ENCODE measurements around the gene COPS9.

COPS9 gene

GRCh38 chr2:240151477-240152031 lies 15.4 kb upstream of the COPS9 start:
- in situ Hi-C loops (cut with HindIII; ENCODE audit: low sequenced_read_pairs), result no loop called here

DNA sequence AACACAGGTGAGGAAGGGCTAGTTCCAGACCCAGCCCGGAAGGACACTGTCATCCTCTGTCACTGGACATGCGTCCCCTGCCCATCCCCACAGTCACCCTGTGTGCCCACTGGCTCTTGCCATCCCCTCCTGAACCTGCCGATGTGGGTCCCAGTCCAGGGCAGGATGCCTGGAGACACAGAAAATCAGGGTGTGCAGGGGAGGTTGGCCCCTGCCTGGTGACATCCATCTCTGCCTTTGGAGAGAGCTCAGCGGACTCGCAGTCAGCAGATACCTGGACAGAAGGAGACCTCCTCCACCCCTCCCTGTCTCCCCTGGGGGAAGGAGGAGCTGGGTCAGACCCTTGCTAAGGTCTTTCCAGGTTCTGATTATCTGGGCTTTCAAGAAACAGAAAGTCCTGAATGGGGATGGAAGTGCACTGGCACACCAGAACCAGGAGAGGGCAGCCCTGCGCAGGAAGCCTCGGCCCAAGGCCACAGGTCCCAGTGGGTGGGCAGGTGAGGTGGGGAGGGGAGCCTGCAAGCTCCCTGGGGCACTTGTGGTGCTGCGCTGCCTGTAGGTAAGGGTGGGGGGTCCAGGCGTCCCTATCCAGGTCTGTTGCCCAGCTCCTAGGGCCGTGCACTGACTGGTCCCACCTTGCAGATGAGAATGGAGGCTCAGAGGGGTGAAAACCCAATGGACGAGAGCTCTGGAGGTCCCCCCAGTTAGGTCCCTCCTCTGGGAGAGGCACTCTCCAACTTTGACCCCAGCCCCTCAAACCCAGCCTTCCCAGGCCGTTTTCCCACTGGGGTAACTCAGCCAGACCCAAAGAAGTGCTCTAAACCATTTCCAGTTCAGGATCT lies 14.1 kb upstream of the COPS9 start:
- in situ Hi-C loops (cut with HindIII; ENCODE audit: low sequenced_read_pairs), result no loop called here

DNA sequence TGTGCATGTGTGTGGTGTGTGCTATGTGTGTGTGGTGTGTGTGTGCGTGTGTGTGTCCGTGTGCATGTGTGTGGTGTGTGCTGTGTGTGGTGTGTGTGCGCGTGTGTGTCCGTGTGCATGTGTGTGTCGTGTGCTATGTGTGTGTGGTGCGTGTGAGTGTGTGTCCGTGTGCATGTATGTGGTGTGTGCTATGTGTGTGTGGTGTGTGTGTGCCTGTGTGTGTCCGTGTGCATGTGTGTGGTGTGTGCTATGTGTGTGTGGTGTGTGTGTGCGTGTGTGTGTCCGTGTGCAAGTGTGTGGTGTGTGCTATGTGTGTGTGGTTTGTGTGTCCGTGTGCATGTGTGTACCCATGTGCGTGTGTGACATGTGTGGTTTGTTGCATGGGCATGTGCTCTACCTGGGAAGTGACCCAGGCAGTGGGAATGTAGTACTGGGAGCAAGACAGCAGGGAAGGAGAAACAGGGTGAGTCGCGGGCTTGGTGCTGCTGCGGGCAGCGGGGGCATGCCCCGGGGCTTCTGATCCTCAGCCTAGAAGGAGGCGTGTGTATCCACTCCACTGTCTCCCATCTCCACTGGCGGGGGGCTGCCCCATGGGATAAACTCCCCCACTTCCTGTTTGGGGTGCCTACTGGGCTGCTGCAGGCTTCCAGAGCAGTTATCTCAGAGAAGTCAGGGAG lies 11.9 kb upstream of the COPS9 start:
- in situ Hi-C loops (cut with HindIII; ENCODE audit: low sequenced_read_pairs), result no loop called here

GRCh38 chr2:240147382-240147781 lies 11.3 kb upstream of the COPS9 start:
- in situ Hi-C loops (cut with HindIII; ENCODE audit: low sequenced_read_pairs), result no loop called here

GRCh38 chr2:240146627-240147278 lies 10.6 kb upstream of the COPS9 start:
- in situ Hi-C loops (cut with HindIII; ENCODE audit: low sequenced_read_pairs), result no loop called here

DNA sequence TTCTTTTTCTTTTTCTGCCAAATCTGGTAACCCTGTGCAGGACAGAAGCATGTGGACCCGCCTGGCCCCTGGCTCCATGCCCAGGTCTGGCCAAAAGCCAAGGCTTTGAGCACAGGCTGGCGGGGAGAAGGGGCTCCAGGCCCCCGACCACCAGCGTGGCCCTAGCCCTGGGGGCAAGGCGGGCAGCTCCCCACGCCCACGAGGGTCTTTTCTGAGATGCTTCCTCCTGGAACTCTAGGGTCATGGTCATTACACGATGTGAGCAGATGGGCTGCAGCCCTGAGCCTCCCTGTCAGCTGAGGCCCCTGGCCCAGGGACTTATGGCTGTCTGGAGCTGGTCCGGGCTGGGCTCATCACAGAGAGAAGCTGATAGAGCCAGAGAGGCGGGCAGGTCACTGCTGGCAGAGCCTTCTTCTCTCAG lies 10.0 kb upstream of the COPS9 start:
- in situ Hi-C loops (cut with HindIII; ENCODE audit: low sequenced_read_pairs), result no loop called here

GRCh38 chr2:240145461-240145860 lies 9.4 kb upstream of the COPS9 start:
- in situ Hi-C loops (cut with HindIII; ENCODE audit: low sequenced_read_pairs), result no loop called here

DNA sequence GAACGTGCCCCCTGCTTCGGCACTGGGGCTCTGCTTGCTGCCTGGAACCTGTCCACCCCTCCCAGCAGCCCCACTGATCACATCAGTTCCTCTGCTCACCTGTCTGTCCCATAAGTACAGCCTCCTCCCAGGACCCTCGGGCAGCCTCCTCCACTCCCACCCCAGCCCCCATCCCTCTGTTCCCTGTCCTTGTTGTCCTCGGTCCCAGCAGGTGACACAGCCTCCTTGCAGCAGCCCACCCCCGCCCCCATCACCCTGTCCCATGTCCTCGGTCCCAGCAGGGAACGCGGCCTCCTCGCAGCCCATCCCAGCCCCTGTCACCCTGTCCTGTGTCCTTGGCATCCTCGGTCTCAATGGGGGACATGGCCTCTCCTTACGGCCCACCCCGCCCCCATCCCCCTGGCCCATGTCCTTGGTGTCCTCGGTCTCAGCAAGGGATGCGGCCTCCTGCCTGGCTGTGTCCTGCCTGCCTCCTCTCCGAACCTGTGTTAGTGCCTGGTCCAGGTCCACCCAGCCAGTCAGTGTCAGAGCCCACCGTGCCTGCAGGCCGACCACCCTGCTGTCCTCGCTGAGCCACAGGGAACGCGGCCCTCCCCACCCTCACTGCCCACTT lies 8.7 kb upstream of the COPS9 start:
- in situ Hi-C loops (cut with HindIII; ENCODE audit: low sequenced_read_pairs), result no loop called here

GRCh38 chr2:240143801-240144648 lies 7.9 kb upstream of the COPS9 start:
- in situ Hi-C loops (cut with HindIII; ENCODE audit: low sequenced_read_pairs), result no loop called here

DNA sequence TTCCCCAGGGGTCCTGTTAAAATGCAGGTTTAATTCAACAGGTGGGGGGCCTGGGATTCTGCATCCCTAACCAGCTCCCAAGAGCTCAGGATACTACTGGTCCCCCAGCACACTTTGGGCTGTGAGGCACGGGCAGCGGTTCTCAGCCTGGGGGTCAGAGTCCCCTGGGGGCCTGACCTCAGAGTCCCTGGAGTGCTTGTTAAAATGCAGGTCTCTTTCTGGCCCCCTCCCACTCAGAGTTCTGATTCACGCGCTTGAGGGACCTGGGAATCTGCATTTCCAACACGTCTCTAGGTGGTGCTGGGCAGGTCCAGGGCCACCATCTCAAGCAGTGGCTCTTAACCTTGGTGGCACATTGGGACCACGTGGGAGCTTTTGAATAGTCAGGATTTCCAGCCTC lies 7.2 kb upstream of the COPS9 start:
- in situ Hi-C loops (cut with HindIII; ENCODE audit: low sequenced_read_pairs), result no loop called here

- in situ Hi-C loops (cut with HindIII; ENCODE audit: low sequenced_read_pairs), result no loop called here
Observed at GRCh38 chr2:240142859-240143258, 6.8 kb upstream of the COPS9 start.

GRCh38 chr2:240142256-240142775 lies 6.2 kb upstream of the COPS9 start:
- in situ Hi-C loops (cut with HindIII; ENCODE audit: low sequenced_read_pairs), result no loop called here

GRCh38 chr2:240141736-240142135 lies 5.6 kb upstream of the COPS9 start:
- in situ Hi-C loops (cut with HindIII; ENCODE audit: low sequenced_read_pairs), result no loop called here

DNA sequence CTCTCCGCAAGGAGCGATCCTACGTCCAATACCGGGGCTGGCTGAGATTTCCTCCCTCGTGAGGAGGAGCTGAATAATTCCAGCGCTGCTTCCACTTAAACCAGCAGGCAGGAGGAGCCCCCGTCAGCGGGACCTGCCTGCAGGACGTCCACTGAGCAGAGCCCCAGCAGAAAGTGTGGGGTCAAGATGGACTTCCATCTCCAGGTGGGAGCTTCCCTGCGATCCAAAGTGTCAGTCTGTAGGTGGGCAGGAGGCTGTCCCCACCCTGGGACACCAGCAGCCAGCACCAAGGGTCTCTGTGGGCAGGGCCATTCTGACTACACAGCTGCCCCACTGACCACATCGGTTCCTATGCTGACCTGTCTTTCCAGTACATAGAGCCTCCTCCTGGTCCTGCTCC lies 4.8 kb upstream of the COPS9 start:
- in situ Hi-C loops (cut with HindIII; ENCODE audit: low sequenced_read_pairs), result no loop called here

GRCh38 chr2:240140511-240140910 lies 4.4 kb upstream of the COPS9 start, which contains the start of gene OTOS:
OTOS (minus strand) TSS chr2:240140658; CDS start chr2:240140326, 332 bp downstream.
- in situ Hi-C loops (cut with HindIII; ENCODE audit: low sequenced_read_pairs), result no loop called here

DNA sequence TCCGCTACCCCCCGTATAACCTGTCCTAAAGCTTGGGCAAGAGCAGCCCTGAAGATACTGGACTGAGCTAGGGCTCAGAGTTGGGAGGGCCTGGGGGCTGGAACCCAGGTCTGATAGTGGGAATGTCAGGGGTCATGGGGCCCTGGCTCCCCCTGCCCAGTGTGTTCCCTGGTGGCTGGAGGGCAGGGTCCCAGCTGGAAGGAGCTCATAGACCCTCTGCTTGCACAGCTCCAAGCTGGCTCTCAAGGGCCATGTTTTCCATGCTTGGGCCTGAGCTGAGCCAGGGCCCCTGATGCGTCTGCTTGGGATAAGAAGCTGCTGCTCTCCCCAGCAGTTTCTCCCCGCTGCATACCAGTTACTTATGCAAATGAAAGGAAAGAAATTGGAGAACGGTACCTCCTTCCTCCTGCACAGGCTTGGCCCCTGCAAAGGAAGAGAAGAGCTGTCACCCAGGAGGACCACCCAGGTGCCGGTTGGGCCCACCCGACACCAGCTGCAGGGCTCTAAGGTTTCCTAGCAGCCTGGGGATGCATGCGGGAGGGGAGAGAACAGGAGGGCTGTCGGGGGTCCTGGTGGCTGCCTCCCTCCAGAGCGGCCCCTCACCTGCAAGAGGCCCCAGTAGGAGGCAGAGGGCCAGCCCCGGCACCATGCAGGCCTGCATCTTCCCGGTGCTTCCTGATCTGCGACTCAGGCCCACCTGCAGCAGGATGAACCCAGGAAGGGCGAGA lies 3.7 kb upstream of the COPS9 start:
- in situ Hi-C loops (cut with HindIII; ENCODE audit: low sequenced_read_pairs), result no loop called here

GRCh38 chr2:240139011-240139441 lies 2.9 kb upstream of the COPS9 start:
- in situ Hi-C loops (cut with HindIII; ENCODE audit: low sequenced_read_pairs), result no loop called here

DNA sequence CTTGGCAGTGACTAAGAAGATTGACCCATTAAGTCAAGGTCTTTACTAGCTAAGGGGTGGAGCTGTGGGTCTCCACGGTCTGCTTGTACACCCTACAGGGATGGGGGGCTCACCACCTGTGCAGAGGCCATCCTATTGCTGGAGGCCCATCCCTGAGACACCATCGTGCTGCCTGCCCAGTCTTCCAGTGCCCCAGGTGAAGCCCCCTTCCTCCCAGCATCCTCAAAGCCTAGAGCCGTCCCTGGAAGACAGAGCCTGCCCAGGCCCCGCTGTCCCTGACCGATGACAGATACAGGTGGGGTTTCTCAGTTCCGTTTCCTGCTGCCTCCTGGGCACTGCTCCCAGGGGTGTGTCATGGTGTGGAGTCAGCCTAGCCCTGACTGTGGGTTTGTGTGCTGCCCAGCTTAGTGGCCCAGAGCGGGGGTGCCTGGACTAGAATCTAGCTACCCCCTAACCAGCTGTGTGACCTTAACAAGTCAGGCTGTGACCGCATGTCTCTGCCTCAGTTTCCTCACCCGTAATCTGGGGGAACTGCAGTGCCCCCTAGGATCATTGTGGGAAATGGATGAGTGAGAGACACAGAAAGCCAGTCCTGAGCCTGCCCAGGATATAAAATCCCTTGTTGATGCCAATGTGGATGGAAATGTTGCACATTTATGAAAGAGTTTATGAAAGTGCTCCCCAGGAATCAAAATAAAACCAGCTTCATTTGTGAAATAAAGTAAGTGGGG lies 2.3 kb upstream of the COPS9 start:
- in situ Hi-C loops (cut with HindIII; ENCODE audit: low sequenced_read_pairs), result no loop called here
